Measurements from ENCODE around the gene PEX26. TPM values are rescaled to one million over a fixed set of nuclear protein-coding genes. Genes with fewer than 3 reads are reported as not detected.

PEX26 gene
- total and polyA plus RNA-seq, 9 of the 15 experiments (the other 6 are each of a cell fraction or from before 2014, with no cell fraction given): 0.35 to 39.6 (median 17.4) TPM

- TF ChIP-seq, protein P1, sequence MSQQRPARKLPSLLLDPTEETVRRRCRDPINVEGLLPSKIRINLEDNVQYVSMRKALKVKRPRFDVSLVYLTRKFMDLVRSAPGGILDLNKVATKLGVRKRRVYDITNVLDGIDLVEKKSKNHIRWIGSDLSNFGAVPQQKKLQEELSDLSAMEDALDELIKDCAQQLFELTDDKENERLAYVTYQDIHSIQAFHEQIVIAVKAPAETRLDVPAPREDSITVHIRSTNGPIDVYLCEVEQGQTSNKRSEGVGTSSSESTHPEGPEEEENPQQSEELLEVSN (IDR thresholded peaks at IDR 0.05; ENCODE audit: borderline replicate concordance in 1 of 2, extremely low read depth in 1 of 2, insufficient read depth in 1 of 2, insufficient read length in 1 of 2, low read depth in 1 of 2, low read length in 1 of 2, poor library complexity in 1 of 2, severe bottlenecking in 1 of 2): peak; percentile 12 to 38
- TF ChIP-seq SMAD4 (CRISPR knock-in tag; conservative IDR thresholded peaks at IDR 0.05): peak; percentile 26; the same call in 1 of the 2 replicates
- peak; percentile 36; the same call in 1 of the 2 replicates for TF ChIP-seq ESRRA (IDR thresholded peaks at IDR 0.05; ENCODE audit: borderline replicate concordance, low read depth)
- TF ChIP-seq CBFB (CRISPR knock-in tag; IDR thresholded peaks at IDR 0.05): no peak
These were observed at the start of gene PEX26 (continued) for GRCh38 chr22:18077639-18078328.

DNA sequence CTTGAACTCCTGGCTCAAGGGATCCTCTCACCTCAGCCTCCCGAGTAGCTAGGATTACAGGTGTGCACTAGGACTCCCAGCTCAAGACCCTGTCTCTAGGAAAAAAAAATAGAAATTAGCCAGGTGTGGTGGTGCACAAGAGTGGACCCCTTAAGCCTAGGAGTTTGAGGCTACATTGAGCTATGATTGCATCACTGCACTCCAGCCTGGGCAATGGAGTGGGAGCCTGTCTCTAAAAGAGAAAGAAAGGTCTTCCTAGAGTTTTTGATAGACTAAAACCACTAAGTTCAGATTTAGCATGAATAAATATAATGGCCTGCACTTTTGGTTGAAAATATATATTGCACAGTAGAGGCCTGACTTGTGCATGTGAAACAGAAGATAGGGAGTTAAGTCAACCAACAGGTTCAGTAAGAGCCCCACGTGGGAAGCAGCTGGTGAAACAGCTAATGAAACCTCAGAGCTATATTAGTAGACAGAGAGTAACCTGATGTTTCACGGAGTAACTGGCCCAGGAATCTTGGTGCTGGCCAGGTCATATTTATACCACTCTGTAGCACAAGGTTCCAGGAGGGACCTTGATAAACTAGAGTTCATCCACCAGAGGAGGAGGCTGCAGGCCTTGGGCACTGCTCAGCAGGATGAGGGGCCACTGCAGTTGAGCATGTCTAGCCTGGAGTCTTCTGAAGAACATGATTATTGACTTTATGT, 48.8 kb upstream of the PEX26 start:
- POLR2A ChIA-PET: interaction anchor here (1.0 to 1.5 kb wide), 4 partner anchors 11 to 166 kb away, joined by 3 to 7 read pairs (median 4); no protein-coding TSS in a partner anchor
- no peaks in the 10 kb centered on the region for H3K79me2 ChIP-seq (ENCODE audit: control insufficient read depth, insufficient read depth, low read length)
- in situ Hi-C loops (cut with MboI) (no loop called here), intact Hi-C loops (cut with micrococcal nuclease) (loop anchor here (5.0 to 10.0 kb wide), 3 partner anchors 48 to 194 kb away; partner anchors contain the start of gene PEX26)
- FAIRE-seq: no peak
- peak; percentile 9; the same call in 2 of the 3 replicates for ATAC-seq
- TF ChIP-seq CEBPB (tag; IDR thresholded peaks at IDR 0.05): peak; percentile 61; the same call in 1 of the 2 replicates
- no peak for TF ChIP-seq KDM2B (CRISPR knock-in tag; IDR thresholded peaks at IDR 0.05)
- TF ChIP-seq BRD4 (IDR thresholded peaks at IDR 0.05): no peak
- TF ChIP-seq POLR2A (conservative IDR thresholded peaks at IDR 0.05): no peak
- peak; percentile 67 for TF ChIP-seq ATF3 (IDR thresholded peaks at IDR 0.05)
- TF ChIP-seq ATF3 (CRISPR knock-in tag; conservative IDR thresholded peaks at IDR 0.05): no peak
- peak; percentile 44; the same call in 1 of the 2 replicates for TF ChIP-seq CEBPG (CRISPR knock-in tag; IDR thresholded peaks at IDR 0.05)
- 0 out of 4 replicates have a peak, but pooled peaks have one; percentile 33 to 44 for TF ChIP-seq CEBPG (tag; conservative IDR thresholded peaks at IDR 0.05 in 1 of 2, IDR thresholded peaks at IDR 0.05 in 1 of 2)
- TF ChIP-seq ZNF23 (CRISPR knock-in tag; IDR thresholded peaks at IDR 0.05): no peak
- CTCF ChIA-PET (ENCODE audit: low intra/inter-chr PET ratio): no interaction called here
- no peak overlapping the region for H3K9ac ChIP-seq (ENCODE audit: insufficient read depth in 1 of 2, low read depth in 2 of 2, low read length in 2 of 2)
- WGBS (ENCODE audit: insufficient coverage, low coverage, missing lambda C conversion rate): 6% methylated on average over 3 of the region's 3 CpGs
- H3K27ac ChIP-seq (ENCODE audit: extremely low read depth, low read depth, low read length): no peak overlapping the region
- no peaks in the 10 kb centered on the region for H3K9me3 ChIP-seq (replicated peaks; ENCODE audit: control insufficient read depth, insufficient read depth, low read depth, low read length)
- no peak overlapping the region for H3K4me2 ChIP-seq (ENCODE audit: insufficient read depth, low read length)
- peaks cover 9% of the 10 kb centered on the region; the same call in 1 of the 2 replicates for H4K20me1 ChIP-seq (replicated peaks; ENCODE audit: control insufficient read depth, insufficient read depth, low read length)
- no peak overlapping the region for H3K4me3 ChIP-seq
- H3K36me3 ChIP-seq (ENCODE audit: control insufficient read depth, insufficient read depth, low read length): no peaks in the 10 kb centered on the region
- no TSS peak for BruUV-seq (replicated peaks)
- no peaks in the 10 kb centered on the region for H3K9me1 ChIP-seq (ENCODE audit: control insufficient read depth, insufficient read depth, low read length)
- no peak overlapping the region for H2AFZ ChIP-seq (ENCODE audit: low read depth, low read length)
- DNase-seq (ENCODE audit: extremely low read depth in 1 of 4, low spot score in 3 of 4): no peak
- peaks cover 4 to 7% of the 10 kb centered on the region in 2 experiments; a peak in 4 of 5 replicates for H3K4me1 ChIP-seq (replicated peaks in 1 of 2; ENCODE audit: control insufficient read depth in 2 of 2, insufficient read depth in 2 of 2, low read length in 2 of 2)
- peaks cover 37 to 46% of the 10 kb centered on the region in 2 experiments; a peak in 4 of 5 replicates for H3K27me3 ChIP-seq (ENCODE audit: control insufficient read depth in 2 of 2, insufficient read depth in 2 of 2, low read length in 2 of 2)
